Left lung (tissue), 10 donors: ENCODE data around the gene MMD. TPM values are rescaled to one million over a fixed set of nuclear protein-coding genes. Genes with fewer than 3 reads are reported as not detected.

ENCODE experiments used
- ATAC-seq: fragments of 200-7000 bp; cut with Tn5 transposase; one replicate; pipeline ENCODE4 v1.9.1; 2020; ENCODE audit warnings: moderate library complexity
- DNase-seq, 4 donors: peaks; one replicate each; pipeline ENCODE4 v3.0.0-alpha.2; 2013 to 2020
- H3K27ac ChIP-seq, 2 donors: fragments of 200-600 bp; sonication (generic) in 1 of 2; one replicate each; pipeline versions ENCODE4 v1.5.0 to v1.8.0; 2020 to 2021
- H3K27me3 ChIP-seq, 2 donors: fragments of 200-600 bp; sonication (generic) in 1 of 2; one replicate each; pipeline versions ENCODE4 v1.5.0 to v1.8.0; 2020 to 2021
- H3K36me3 ChIP-seq, 2 donors: fragments of 200-600 bp; sonication (generic) in 1 of 2; one replicate each; pipeline versions ENCODE4 v1.5.0 to v1.8.0; 2020 to 2021
- H3K4me1 ChIP-seq, 2 donors: fragments of 200-600 bp; one replicate each; pipeline ENCODE4 v1.8.0; 2021
- H3K4me3 ChIP-seq, 2 donors: fragments of 200-600 bp; sonication (generic) in 1 of 2; one replicate each; pipeline versions ENCODE4 v1.5.0 to v1.8.0; 2020 to 2021; ENCODE audit warnings: mild to moderate bottlenecking in 1 of 2
- H3K9me3 ChIP-seq, 2 donors: fragments of 200-600 bp; sonication (generic) in 1 of 2; one replicate each; pipeline versions ENCODE4 v1.5.0 to v1.8.0; 2020 to 2021
- CTCF ChIP-seq, 2 donors: fragments of 200-600 bp; sonication (generic) in 1 of 2; IDR thresholded peaks; one replicate each; pipeline versions ENCODE4 v1.5.0 to v1.8.0; 2021; ENCODE audit warnings: antibody characterized with exemption in 2 of 2
- intact Hi-C, 2 donors: fragments of 100-400 bp; cut with DNase I; formaldehyde crosslinking; loops; one replicate each; pipeline versions ENCODE4 v1.11.2 to v1.14.2; 2022
- polyA plus RNA-seq, 6 donors: library from polyadenylated mRNA; unstranded; fragments of 120-200 nt; gene quantifications; one replicate each; pipeline ENCODE4 v1.2.1, GENCODE V29; 2013; ENCODE audit not compliant: insufficient read length in 6 of 6
- total RNA-seq, 2 donors: library from RNA; stranded (reverse); fragmentation: NEBNext Ultra II Directional; extraction: Animal tissue kit (Norgen Biotek cat#: 25700); gene quantifications; one replicate each; pipeline ENCODE4 v1.2.1, GENCODE V29; 2021
- donor health status: DM: no; HTN: yes; CAD: no.
- donor health status: DM: no; HTN: no; CAD: no.

Gene MMD
- total and polyA plus RNA-seq, 8 donors = 19.0 to 29.7 (median 25.1) TPM

DNA sequence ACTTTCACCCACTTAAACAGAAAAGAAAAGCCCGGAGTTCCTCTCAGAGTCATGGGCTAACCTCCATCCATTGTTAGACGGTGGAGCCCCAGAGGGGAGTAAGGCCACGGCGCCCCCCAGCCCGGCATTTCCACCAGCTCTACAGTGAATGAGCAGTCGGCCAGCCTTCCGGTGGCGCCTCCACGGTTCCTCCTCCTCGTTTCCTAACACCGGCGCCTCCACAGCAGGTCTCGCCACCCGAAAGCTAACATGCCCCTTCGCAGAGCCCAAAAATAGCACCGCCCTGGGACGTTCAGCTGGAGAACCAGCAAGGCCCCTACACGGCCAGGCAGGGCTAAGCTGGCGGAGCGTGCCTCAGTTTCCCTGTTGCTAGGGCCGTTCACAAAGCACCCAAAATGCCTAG, 858 bp downstream of the MMD start:
- Histone ChIP-seq H3K9me3 (no peaks in the 10 kb centered on the region), H3K4me3 (peak overlapping the region; percentile 87 to 88), H3K4me1 (peaks cover 0 to 24% of the 10 kb centered on the region in 2 donors), H3K27ac (peak overlapping the region; percentile 66 to 78), H3K36me3 (no peaks in the 10 kb centered on the region), H3K27me3 (peaks cover 3 to 14% of the 10 kb centered on the region in 2 donors)
- ATAC-seq (peak; percentile 32), DNase-seq (peak in 2 of 4 donors; percentile 56 to 87)
- intact Hi-C loops = no loop called here
- TF ChIP-seq CTCF (IDR thresholded peaks at IDR 0.05) = no peak

- H3K27me3 ChIP-seq = peaks cover 3 to 10% of the 10 kb centered on the region in 2 donors
- DNase-seq (no peak), ATAC-seq (no peak)
- TF ChIP-seq CTCF (IDR thresholded peaks at IDR 0.05) = no peak
- peak overlapping the region; percentile 87 to 88 for H3K4me3 ChIP-seq
- intact Hi-C loops = no loop called here
- H3K36me3 ChIP-seq = no peaks in the 10 kb centered on the region
- no peaks in the 10 kb centered on the region for H3K9me3 ChIP-seq
- H3K4me1 ChIP-seq = peaks cover 0 to 24% of the 10 kb centered on the region in 2 donors
- H3K27ac ChIP-seq = peak overlapping the region; percentile 66 to 78
Measured at GRCh38 chr17:55420067-55420775, 1.4 kb downstream of the MMD start.

DNA sequence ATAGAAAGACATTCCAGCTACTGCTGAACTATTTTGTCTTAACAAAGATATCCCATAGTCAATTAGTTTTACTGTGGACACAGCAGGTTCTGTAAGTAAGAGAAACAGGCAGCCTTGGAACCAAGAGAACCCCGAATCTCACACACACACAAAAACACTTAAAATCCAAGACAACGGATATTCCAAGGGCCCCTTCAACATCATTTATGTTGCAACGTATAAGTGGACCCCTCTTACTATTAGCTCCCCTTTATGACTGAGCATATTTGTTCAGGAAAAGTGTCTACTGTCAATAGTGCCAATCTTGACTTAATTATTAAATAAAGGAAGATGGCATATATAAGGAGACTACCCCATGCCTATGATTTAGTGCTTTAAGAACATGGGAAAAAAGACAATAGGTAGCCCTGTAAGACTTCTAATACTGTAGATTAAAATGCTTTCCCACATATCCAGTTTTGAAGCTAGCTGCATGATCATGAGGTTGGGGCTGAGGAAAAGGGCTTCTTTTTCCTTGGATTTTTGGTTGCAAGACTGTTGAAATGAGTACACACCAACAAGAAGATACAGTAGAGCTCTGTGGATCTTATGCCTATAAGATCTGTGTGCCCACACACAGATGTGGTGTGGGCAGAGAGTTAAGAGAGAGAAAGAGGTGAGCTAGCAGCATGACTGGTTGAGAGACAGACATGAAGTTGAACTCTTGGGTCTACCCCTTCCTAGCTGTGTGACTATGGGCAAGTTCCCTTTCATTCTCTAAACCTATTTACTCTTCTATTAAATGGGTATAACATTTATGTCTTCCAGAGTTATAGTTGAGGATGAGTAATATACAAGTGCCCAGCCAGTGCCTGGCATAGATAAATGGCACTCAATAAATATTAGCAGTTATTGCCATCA, 3.0 kb downstream of the MMD start:
- no peaks in the 10 kb centered on the region for H3K9me3 ChIP-seq
- H3K36me3 ChIP-seq = no peaks in the 10 kb centered on the region
- no peak for TF ChIP-seq CTCF (IDR thresholded peaks at IDR 0.05)
- ATAC-seq (no peak), DNase-seq (no peak)
- peaks cover under 1 to 3% of the 10 kb centered on the region in 2 donors for H3K27me3 ChIP-seq
- no peak overlapping the region for H3K27ac ChIP-seq
- H3K4me1 ChIP-seq = peaks cover 0 to 24% of the 10 kb centered on the region in 2 donors
- no peak overlapping the region for H3K4me3 ChIP-seq
- intact Hi-C loops = no loop called here

DNA sequence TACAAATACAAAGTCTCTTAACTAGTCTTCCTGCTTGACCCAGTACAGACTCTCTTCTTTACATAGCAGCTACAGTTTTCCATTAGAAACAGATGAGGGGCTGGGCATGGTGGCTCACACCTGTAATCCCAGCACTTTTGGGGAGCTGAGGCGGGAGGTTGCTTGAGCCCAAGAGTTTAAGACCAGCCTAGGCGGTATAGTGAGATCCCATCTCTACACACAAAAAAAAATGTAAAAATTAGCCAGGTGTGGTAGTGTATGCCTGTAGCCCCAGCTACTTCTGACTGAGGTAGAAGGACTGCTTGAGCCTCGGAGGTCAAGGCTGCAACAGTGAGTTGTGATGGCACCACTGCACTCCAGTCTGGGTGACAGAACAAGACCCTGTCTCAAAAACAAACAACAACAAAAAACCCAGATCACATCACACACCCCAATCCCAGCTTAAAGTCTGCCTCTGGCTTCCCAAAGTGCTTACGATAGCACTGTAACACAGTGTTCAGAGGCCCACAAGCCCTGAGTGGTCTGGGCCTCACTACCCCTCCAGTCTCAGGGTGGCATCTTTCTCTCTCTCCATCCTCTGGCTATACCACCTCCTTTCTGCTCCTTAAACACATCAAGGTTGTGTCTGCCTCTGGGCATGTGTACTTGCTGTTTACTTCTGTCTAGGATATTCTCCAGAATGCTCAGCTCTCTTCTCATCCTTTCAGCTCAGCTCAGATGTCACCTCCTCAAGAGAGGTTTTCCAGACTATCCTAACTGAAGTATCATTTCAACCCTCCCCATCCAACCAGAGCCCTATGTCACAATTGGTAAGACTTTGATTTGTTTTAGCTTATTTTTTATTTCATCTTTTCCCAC, 4.0 kb downstream of the MMD start:
- Histone ChIP-seq H3K27ac (no peak overlapping the region), H3K9me3 (no peaks in the 10 kb centered on the region), H3K27me3 (no peaks in the 10 kb centered on the region), H3K4me1 (peaks cover 0 to 24% of the 10 kb centered on the region in 2 donors), H3K36me3 (peaks cover 0 to 3% of the 10 kb centered on the region in 2 donors), H3K4me3 (no peak overlapping the region)
- TF ChIP-seq CTCF (IDR thresholded peaks at IDR 0.05) = no peak
- ATAC-seq (no peak), DNase-seq (no peak)
- intact Hi-C loops = no loop called here
